ENCODE data around the gene ACSF2.

DNA sequence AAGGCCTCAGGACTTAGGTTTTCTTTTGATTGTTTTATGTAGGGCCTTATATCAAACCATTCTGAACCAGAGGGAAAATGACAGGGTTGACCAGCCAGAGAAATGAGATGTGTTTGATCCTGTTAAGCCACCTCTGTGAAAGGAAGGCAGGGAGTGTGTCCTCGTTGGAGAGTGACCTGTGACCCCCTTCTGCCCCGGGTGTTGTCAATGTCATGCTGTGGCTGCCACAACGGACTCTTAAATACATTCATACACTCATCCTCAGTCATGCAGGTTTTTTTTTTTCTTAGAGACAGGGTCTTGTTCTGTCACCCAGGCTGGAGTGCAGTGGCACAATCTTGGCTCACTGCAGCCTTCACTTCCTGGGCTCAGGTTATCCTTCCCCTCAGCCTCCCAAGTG lies 88.4 kb downstream of the ACSF2 start:
- TF ChIP-seq, protein P1, sequence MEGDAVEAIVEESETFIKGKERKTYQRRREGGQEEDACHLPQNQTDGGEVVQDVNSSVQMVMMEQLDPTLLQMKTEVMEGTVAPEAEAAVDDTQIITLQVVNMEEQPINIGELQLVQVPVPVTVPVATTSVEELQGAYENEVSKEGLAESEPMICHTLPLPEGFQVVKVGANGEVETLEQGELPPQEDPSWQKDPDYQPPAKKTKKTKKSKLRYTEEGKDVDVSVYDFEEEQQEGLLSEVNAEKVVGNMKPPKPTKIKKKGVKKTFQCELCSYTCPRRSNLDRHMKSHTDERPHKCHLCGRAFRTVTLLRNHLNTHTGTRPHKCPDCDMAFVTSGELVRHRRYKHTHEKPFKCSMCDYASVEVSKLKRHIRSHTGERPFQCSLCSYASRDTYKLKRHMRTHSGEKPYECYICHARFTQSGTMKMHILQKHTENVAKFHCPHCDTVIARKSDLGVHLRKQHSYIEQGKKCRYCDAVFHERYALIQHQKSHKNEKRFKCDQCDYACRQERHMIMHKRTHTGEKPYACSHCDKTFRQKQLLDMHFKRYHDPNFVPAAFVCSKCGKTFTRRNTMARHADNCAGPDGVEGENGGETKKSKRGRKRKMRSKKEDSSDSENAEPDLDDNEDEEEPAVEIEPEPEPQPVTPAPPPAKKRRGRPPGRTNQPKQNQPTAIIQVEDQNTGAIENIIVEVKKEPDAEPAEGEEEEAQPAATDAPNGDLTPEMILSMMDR (IDR thresholded peaks at IDR 0.05; ENCODE audit: insufficient read depth, low read length, poor library complexity, severe bottlenecking), result no peak
- TF ChIP-seq EZH2phosphoT487 (conservative IDR thresholded peaks at IDR 0.05; ENCODE audit: low read length), result no peak

Data from SU-DHL-6 (cell line).